Renal pelvis (tissue), 4 donors: ENCODE data around the gene NSG2. TPM values are rescaled to one million over a fixed set of nuclear protein-coding genes. Genes with fewer than 3 reads are reported as not detected.

Experiments
- DNase-seq: peaks from one replicate; pipeline ENCODE4 v3.0.0-alpha.2; 2013
- polyA plus RNA-seq, 3 donors: library from polyadenylated mRNA; unstranded; fragments of 120-200 nt; gene quantifications; one replicate each; pipeline ENCODE4 v1.2.1, GENCODE V29; 2013; ENCODE audit not compliant: insufficient read length in 3 of 3

NSG2 gene
- polyA plus RNA-seq, 3 donors = 0.18 to 0.78 (median 0.42) TPM

GRCh38 chr5:174149426-174149825 lies 103.9 kb downstream of the NSG2 start:
- DNase-seq = no peak

- no peak for DNase-seq
Measured at GRCh38 chr5:174149989-174150388, 104.5 kb downstream of the NSG2 start.

- no peak for DNase-seq
Measured at GRCh38 chr5:174151599-174152181, 106.2 kb downstream of the NSG2 start.

- DNase-seq = no peak
Measured at GRCh38 chr5:174154559-174154958, 109.1 kb downstream of the NSG2 start.

GRCh38 chr5:174155281-174155680 lies 109.8 kb downstream of the NSG2 start:
- no peak for DNase-seq

GRCh38 chr5:174155706-174156105 lies 110.2 kb downstream of the NSG2 start:
- DNase-seq = no peak

GRCh38 chr5:174157048-174157447 lies 111.5 kb downstream of the NSG2 start:
- no peak for DNase-seq

Other genes with a start within 250 kb of the NSG2 start
- 10 to 100 TPM; 32.6 to 51.3 (median 40.5) TPM for gene CPEB4, start 157.4 kb upstream of the NSG2 start, polyA plus RNA-seq
- gene C5orf47, start 56.5 kb upstream of the NSG2 start, polyA plus RNA-seq = under 1 TPM; 0.06 to 0.18 (median 0.16) TPM